ENCODE results near the gene SSBP1.
"Not testable (repeated sequence)": the region's sequence is repeated elsewhere in the genome, so short reads cannot be mapped to it uniquely, and the experiment has no call there.

DNA sequence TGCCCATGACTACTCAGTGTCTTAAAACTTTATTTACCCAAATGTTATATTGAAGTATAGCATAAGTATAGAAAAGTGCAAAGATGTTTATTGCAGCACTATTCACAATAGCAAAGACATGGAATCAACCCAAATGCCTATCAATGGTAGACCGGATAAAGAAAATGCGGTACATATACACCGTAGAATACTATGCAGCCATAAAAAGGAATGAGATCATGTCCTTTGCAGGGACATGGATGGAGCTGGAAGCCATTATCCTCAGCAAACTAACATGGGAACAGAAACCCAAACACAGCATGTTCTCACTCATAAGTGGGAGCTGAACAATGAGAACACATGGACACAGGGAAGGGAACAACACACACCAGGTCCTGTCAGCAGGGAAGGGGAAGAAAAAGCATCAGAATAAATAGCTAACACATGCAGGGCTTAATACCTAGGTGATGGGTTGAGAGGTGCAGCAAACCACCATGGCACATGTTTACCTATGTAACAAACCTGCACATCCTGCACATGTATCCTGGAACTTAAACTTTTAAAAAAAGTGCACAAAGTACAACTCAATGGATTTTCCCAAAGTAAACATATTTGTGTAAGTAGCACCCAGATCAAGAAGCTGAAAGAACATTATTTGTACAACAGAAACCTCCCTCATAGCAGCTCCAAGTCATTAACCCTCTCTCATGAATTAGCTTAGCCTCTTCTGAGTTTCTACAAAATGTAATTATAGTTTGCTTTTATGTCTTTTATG, 48.9 kb upstream of the SSBP1 start:
- TF ChIP-seq, protein P1, sequence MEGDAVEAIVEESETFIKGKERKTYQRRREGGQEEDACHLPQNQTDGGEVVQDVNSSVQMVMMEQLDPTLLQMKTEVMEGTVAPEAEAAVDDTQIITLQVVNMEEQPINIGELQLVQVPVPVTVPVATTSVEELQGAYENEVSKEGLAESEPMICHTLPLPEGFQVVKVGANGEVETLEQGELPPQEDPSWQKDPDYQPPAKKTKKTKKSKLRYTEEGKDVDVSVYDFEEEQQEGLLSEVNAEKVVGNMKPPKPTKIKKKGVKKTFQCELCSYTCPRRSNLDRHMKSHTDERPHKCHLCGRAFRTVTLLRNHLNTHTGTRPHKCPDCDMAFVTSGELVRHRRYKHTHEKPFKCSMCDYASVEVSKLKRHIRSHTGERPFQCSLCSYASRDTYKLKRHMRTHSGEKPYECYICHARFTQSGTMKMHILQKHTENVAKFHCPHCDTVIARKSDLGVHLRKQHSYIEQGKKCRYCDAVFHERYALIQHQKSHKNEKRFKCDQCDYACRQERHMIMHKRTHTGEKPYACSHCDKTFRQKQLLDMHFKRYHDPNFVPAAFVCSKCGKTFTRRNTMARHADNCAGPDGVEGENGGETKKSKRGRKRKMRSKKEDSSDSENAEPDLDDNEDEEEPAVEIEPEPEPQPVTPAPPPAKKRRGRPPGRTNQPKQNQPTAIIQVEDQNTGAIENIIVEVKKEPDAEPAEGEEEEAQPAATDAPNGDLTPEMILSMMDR (conservative IDR thresholded peaks at IDR 0.05; ENCODE audit: low read depth in 2 of 2): not testable (repeated sequence)
- TF ChIP-seq, protein P2, sequence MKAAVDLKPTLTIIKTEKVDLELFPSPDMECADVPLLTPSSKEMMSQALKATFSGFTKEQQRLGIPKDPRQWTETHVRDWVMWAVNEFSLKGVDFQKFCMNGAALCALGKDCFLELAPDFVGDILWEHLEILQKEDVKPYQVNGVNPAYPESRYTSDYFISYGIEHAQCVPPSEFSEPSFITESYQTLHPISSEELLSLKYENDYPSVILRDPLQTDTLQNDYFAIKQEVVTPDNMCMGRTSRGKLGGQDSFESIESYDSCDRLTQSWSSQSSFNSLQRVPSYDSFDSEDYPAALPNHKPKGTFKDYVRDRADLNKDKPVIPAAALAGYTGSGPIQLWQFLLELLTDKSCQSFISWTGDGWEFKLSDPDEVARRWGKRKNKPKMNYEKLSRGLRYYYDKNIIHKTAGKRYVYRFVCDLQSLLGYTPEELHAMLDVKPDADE (IDR thresholded peaks at IDR 0.05): not testable (repeated sequence)
- TF ChIP-seq EZH2phosphoT487 (IDR thresholded peaks at IDR 0.05; ENCODE audit: unreplicated experiment); EZH2 (IDR thresholded peaks at IDR 0.05; ENCODE audit: low read depth, unreplicated experiment); CREB1 (CRISPR knock-in tag; IDR thresholded peaks at IDR 0.05; ENCODE audit: low read depth); POLR2AphosphoS5 (IDR thresholded peaks at IDR 0.05; ENCODE audit: low read depth); ZNF114 (CRISPR knock-in tag; IDR thresholded peaks at IDR 0.05): not testable (repeated sequence)
- TF ChIP-seq, protein P3, sequence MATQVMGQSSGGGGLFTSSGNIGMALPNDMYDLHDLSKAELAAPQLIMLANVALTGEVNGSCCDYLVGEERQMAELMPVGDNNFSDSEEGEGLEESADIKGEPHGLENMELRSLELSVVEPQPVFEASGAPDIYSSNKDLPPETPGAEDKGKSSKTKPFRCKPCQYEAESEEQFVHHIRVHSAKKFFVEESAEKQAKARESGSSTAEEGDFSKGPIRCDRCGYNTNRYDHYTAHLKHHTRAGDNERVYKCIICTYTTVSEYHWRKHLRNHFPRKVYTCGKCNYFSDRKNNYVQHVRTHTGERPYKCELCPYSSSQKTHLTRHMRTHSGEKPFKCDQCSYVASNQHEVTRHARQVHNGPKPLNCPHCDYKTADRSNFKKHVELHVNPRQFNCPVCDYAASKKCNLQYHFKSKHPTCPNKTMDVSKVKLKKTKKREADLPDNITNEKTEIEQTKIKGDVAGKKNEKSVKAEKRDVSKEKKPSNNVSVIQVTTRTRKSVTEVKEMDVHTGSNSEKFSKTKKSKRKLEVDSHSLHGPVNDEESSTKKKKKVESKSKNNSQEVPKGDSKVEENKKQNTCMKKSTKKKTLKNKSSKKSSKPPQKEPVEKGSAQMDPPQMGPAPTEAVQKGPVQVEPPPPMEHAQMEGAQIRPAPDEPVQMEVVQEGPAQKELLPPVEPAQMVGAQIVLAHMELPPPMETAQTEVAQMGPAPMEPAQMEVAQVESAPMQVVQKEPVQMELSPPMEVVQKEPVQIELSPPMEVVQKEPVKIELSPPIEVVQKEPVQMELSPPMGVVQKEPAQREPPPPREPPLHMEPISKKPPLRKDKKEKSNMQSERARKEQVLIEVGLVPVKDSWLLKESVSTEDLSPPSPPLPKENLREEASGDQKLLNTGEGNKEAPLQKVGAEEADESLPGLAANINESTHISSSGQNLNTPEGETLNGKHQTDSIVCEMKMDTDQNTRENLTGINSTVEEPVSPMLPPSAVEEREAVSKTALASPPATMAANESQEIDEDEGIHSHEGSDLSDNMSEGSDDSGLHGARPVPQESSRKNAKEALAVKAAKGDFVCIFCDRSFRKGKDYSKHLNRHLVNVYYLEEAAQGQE (IDR thresholded peaks at IDR 0.05; ENCODE audit: unreplicated experiment): not testable (repeated sequence)
